HepG2 (cell line): ENCODE data around the gene SPAG9. TPM values are rescaled to one million over a fixed set of nuclear protein-coding genes. Genes with fewer than 3 reads are reported as not detected.

Experiments
- AHDC1 ChIP-seq: sonication (generic); formaldehyde crosslinking; IDR thresholded peaks from 2 replicates; pipeline ENCODE4 v1.5.1; 2020; ENCODE audit warnings: mild to moderate bottlenecking, missing genetic modification reagents, borderline replicate concordance
- ATF3 ChIP-seq: sonication (generic); formaldehyde crosslinking; IDR thresholded peaks from 2 replicates; pipeline ENCODE4 v1.4.0; 2020; ENCODE audit warnings: missing genetic modification reagents
- DMAP1 ChIP-seq: IDR thresholded peaks from 2 replicates; pipeline ENCODE4 v1.6.1; 2016
- GPBP1L1 ChIP-seq: sonication (generic); formaldehyde crosslinking; IDR thresholded peaks from 2 replicates; pipeline ENCODE4 v1.5.0; 2020; ENCODE audit warnings: mild to moderate bottlenecking, missing genetic modification reagents
- KAT2B ChIP-seq: fragments of 150-350 bp; IDR thresholded peaks from 2 replicates; pipeline ENCODE4 v1.6.1; 2014; ENCODE audit warnings: low read depth, low read length, borderline replicate concordance
- KMT2B ChIP-seq: IDR thresholded peaks from 2 replicates; pipeline ENCODE4 v1.6.1; 2016; ENCODE audit warnings: missing genetic modification reagents, missing compliant biosample characterization
- MBNL3 ChIP-seq: fragments of 250-450 bp; sonication (Bioruptor Pico); conservative IDR thresholded peaks from 2 replicates; pipeline ENCODE4 v1.8.0; 2022; ENCODE audit warnings: mild to moderate bottlenecking, inconsistent platforms
- RCOR2 ChIP-seq: IDR thresholded peaks from 2 replicates; pipeline ENCODE4 v1.6.1; 2016; ENCODE audit warnings: missing biosample characterization, missing genetic modification reagents
- TAF1 ChIP-seq: sonication (generic); formaldehyde crosslinking; IDR thresholded peaks from 2 replicates; pipeline ENCODE4 v1.4.0; 2020; ENCODE audit warnings: missing genetic modification reagents
- TFDP2 ChIP-seq: sonication (generic); formaldehyde crosslinking; IDR thresholded peaks from 2 replicates; pipeline ENCODE4 v1.4.0; 2020; ENCODE audit warnings: missing genetic modification reagents
- ZBTB7B ChIP-seq: sonication (generic); formaldehyde crosslinking; IDR thresholded peaks from 2 replicates; pipeline ENCODE4 v1.4.0; 2020; ENCODE audit warnings: missing genetic modification reagents
- ZNF180 ChIP-seq: sonication (generic); formaldehyde crosslinking; IDR thresholded peaks from 2 replicates; pipeline ENCODE4 v1.4.0; 2020; ENCODE audit warnings: low read depth, missing genetic modification reagents, borderline replicate concordance
- ZNF256 ChIP-seq: sonication (generic); formaldehyde crosslinking; conservative IDR thresholded peaks from 2 replicates; pipeline ENCODE4 v1.4.0; 2020; ENCODE audit warnings: missing genetic modification reagents
- ZNF30 ChIP-seq: sonication (generic); formaldehyde crosslinking; IDR thresholded peaks from 2 replicates; pipeline ENCODE4 v1.5.0; 2020; ENCODE audit warnings: mild to moderate bottlenecking, missing genetic modification reagents
- ZNF468 ChIP-seq: sonication (generic); formaldehyde crosslinking; IDR thresholded peaks from 2 replicates; pipeline ENCODE4 v1.8.0; 2022; ENCODE audit warnings: mild to moderate bottlenecking, moderate library complexity, missing genetic modification reagents
- ZNF569 ChIP-seq: sonication (generic); formaldehyde crosslinking; IDR thresholded peaks from 2 replicates; pipeline ENCODE4 v1.5.0; 2020; ENCODE audit warnings: mild to moderate bottlenecking, missing genetic modification reagents, moderate library complexity, borderline replicate concordance
- ZNF747 ChIP-seq: sonication (generic); formaldehyde crosslinking; IDR thresholded peaks from 2 replicates; pipeline ENCODE4 v1.8.1; 2023; ENCODE audit warnings: missing genetic modification reagents, mild to moderate bottlenecking, borderline replicate concordance
- ZSCAN22 ChIP-seq: sonication (generic); formaldehyde crosslinking; IDR thresholded peaks from 2 replicates; pipeline ENCODE4 v1.4.0; 2020; ENCODE audit warnings: mild to moderate bottlenecking, missing genetic modification reagents
- polyA plus RNA-seq, 8 experiments: library from polyadenylated mRNA; depleted of rRNA in 3 of 8; stranded (reverse) in 7 of 8; unstranded in 1 of 8; fragments of >200 nt; fragmentation: Illumina TruSeq in 4 of 8; extraction: Trizol in 4 of 8; gene quantifications; 2 replicates each; pipeline versions ENCODE4 v1.2.1 to v1.2.3, GENCODE V29; 2011 to 2016; ENCODE audit warnings: low read depth in 4 of 8, missing spikeins in 1 of 8, mixed read lengths in 1 of 8; ENCODE audit not compliant: insufficient read depth in 1 of 8
- total RNA-seq, 5 experiments: library from RNA; depleted of rRNA; stranded (reverse); fragments of >200 nt; fragmentation: Illumina TruSeq; extraction: Trizol; gene quantifications; 2 replicates each; pipeline ENCODE4 v1.2.3, GENCODE V29; 2016; ENCODE audit warnings: low read depth in 1 of 5
- TF ChIP-seq, protein P1 (sequence below): sonication (generic); formaldehyde crosslinking; conservative IDR thresholded peaks from 2 replicates; pipeline ENCODE4 v1.5.0; 2020; ENCODE audit warnings: missing genetic modification reagents

SPAG9 gene
- total and polyA plus RNA-seq, 2 of the 13 experiments (the other 11 are each of a cell fraction or from before 2014, with no cell fraction given) = 43.2 to 78.6 TPM

DNA sequence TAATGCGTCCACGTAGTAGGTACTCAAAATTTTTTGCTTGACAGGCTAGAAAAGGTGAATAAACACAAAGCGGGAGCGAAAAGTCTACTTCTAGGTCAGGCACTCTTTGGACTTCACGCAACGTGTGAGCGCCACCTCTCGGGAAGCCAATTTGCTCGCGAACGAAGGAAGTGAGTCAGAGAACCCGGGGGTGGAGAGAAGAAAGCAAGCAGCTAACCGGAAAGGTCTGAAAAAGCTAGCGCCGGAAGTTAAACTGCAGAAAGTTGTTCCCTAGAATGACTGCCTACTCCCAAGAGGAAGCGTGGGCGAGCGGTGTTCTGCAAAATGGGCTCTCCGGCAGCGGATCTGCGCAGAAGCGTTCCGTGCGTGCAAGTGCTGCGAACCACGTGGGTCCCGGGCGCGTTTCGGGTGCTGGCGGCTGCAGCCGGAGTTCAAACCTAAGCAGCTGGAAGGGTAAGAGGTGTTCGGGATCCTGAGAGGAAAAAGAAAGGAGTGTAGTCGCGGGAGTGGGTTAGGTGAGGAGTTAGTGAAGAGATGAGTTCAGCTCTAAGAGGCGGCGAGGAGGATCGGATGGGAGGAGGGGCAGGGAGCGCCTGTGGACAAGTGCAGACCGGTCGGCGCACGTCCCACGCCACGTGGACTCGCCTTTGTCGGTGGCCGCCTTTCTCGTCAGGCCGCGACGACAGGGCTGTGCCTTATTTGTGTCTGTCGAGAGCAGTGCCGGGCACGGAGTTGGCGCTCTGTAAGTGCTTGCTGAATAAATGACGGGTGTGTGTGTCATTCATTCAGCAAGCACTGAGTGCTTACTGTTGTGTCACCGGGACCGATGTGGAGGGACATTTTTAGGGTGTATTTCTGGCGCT lies 32.8 kb upstream of the SPAG9 start, which contains the start of gene NME1 (continued):
- peak; percentile 76; the same call in 1 of the 2 replicates for TF ChIP-seq ZNF569 (CRISPR knock-in tag)
- no peak for TF ChIP-seq ZNF468 (CRISPR knock-in tag)
- peak; percentile 98; the same call in 1 of the 2 replicates for TF ChIP-seq ZNF747 (CRISPR knock-in tag)
- TF ChIP-seq DMAP1 (CRISPR knock-in tag) = peak; percentile 100
- TF ChIP-seq MBNL3 = no peak
- peak; percentile 100 for TF ChIP-seq KMT2B (CRISPR knock-in tag)
- TF ChIP-seq AHDC1 (CRISPR knock-in tag) = peak; percentile 89
- peak; percentile 88 for TF ChIP-seq ATF3 (CRISPR knock-in tag)
- peak; percentile 75; the same call in 1 of the 2 replicates for TF ChIP-seq ZNF30 (CRISPR knock-in tag)
- no peak for TF ChIP-seq KAT2B
- peak; percentile 98 for TF ChIP-seq ZNF256 (CRISPR knock-in tag)
- TF ChIP-seq ZBTB7B = peak; percentile 94
- TF ChIP-seq RCOR2 (CRISPR knock-in tag) = peak; percentile 81
- TF ChIP-seq ZNF180 (CRISPR knock-in tag) = peak; percentile 94; the same call in 1 of the 2 replicates
- peak; percentile 93 for TF ChIP-seq TFDP2 (CRISPR knock-in tag)
- TF ChIP-seq, protein P1, sequence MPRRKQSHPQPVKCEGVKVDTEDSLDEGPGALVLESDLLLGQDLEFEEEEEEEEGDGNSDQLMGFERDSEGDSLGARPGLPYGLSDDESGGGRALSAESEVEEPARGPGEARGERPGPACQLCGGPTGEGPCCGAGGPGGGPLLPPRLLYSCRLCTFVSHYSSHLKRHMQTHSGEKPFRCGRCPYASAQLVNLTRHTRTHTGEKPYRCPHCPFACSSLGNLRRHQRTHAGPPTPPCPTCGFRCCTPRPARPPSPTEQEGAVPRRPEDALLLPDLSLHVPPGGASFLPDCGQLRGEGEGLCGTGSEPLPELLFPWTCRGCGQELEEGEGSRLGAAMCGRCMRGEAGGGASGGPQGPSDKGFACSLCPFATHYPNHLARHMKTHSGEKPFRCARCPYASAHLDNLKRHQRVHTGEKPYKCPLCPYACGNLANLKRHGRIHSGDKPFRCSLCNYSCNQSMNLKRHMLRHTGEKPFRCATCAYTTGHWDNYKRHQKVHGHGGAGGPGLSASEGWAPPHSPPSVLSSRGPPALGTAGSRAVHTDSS (CRISPR knock-in tag) = peak; percentile 96
- no peak for TF ChIP-seq GPBP1L1 (CRISPR knock-in tag)
- peak; percentile 89 for TF ChIP-seq ZSCAN22 (CRISPR knock-in tag)
- TF ChIP-seq TAF1 (CRISPR knock-in tag) = peak; percentile 98
